Hepatocyte (in vitro differentiated cells): ENCODE results near the gene KCNK1.

Source experiments
- CTCF ChIP-seq: fragments of 200-600 bp; sonication (generic); IDR thresholded peaks from 2 replicates; pipeline ENCODE4 v1.5.1; 2016; ENCODE audit warnings: antibody characterized with exemption, mild to moderate bottlenecking; ENCODE audit not compliant: poor library complexity
- EZH2 ChIP-seq: fragments of 200-600 bp; sonication (generic); IDR thresholded peaks from 2 replicates; pipeline ENCODE4 v1.6.1; 2016; ENCODE audit warnings: antibody characterized with exemption, mild to moderate bottlenecking, borderline replicate concordance
- EZH2phosphoT487 ChIP-seq: fragments of 200-600 bp; sonication (generic); IDR thresholded peaks from one replicate; pipeline ENCODE4 v1.6.1; 2018; ENCODE audit warnings: antibody characterized with exemption, mild to moderate bottlenecking, low read depth, moderate library complexity; ENCODE audit not compliant: unreplicated experiment, severe bottlenecking

- TF ChIP-seq CTCF = no peak
- TF ChIP-seq EZH2phosphoT487 = no peak
- no peak for TF ChIP-seq EZH2
Measured at GRCh38 chr1:233654658-233655280, 40.9 kb downstream of the KCNK1 start.
